22Rv1 (cell line): ENCODE results near the gene PTGES3.

ENCODE experiments used
- CTCF ChIP-seq: fragments of 450-650 bp; IDR thresholded peaks from 2 replicates; pipeline ENCODE4 v1.5.1; 2017; ENCODE audit warnings: mild to moderate bottlenecking
- ZFX ChIP-seq: fragments of 450-650 bp; IDR thresholded peaks from 2 replicates; pipeline ENCODE4 v1.6.1; 2017; ENCODE audit warnings: antibody characterized with exemption, borderline replicate concordance

GRCh38 chr12:56682323-56682722 lies 5.8 kb downstream of the PTGES3 start:
- TF ChIP-seq CTCF (no peak), ZFX (no peak)
